Smooth muscle cell (in vitro differentiated cells): ENCODE measurements around the gene ARHGDIB. TPM values are rescaled to one million over a fixed set of nuclear protein-coding genes. Genes with fewer than 3 reads are reported as not detected.

Experiments used
- DNase-seq: peaks from one replicate; lab custom pipeline; 2025; ENCODE audit not compliant: unreplicated experiment; lab: John Stamatoyannopoulos, UW
- H2AFZ ChIP-seq: fragments of 200-600 bp; sonication (generic); 2 replicates; pipeline ENCODE4 v1.6.0; 2016; ENCODE audit warnings: antibody characterized with exemption, low read depth, mild to moderate bottlenecking
- H3F3A ChIP-seq: fragments of 200-600 bp; sonication (generic); 2 replicates; pipeline ENCODE4 v1.6.0; 2017; ENCODE audit warnings: antibody characterized with exemption, low read depth
- H3K27ac ChIP-seq: fragments of 200-600 bp; sonication (generic); 2 replicates; pipeline ENCODE4 v1.5.1; 2016; ENCODE audit warnings: low read depth, mild to moderate bottlenecking
- H3K27me3 ChIP-seq: fragments of 200-600 bp; sonication (generic); 2 replicates; pipeline ENCODE4 v1.6.1; 2016; ENCODE audit warnings: low read depth, mild to moderate bottlenecking
- H3K36me3 ChIP-seq: fragments of 200-600 bp; sonication (generic); 2 replicates; pipeline ENCODE4 v1.5.1; 2016; ENCODE audit warnings: low read depth
- H3K4me1 ChIP-seq: fragments of 200-600 bp; sonication (generic); 2 replicates; pipeline ENCODE4 v1.5.1; 2016; ENCODE audit warnings: low read depth
- H3K4me2 ChIP-seq: fragments of 200-600 bp; sonication (generic); 2 replicates; pipeline ENCODE4 v1.6.0; 2016; ENCODE audit warnings: mild to moderate bottlenecking
- H3K4me3 ChIP-seq: fragments of 200-600 bp; sonication (generic); 2 replicates; pipeline ENCODE4 v1.5.1; 2016; ENCODE audit warnings: mild to moderate bottlenecking
- H3K79me2 ChIP-seq: fragments of 200-600 bp; sonication (generic); 2 replicates; pipeline ENCODE4 v1.6.0; 2016; ENCODE audit warnings: low read depth, mild to moderate bottlenecking
- H3K9ac ChIP-seq: fragments of 200-600 bp; sonication (generic); 2 replicates; pipeline ENCODE4 v1.6.0; 2016; ENCODE audit warnings: low read depth
- H3K9me3 ChIP-seq: fragments of 200-600 bp; sonication (generic); replicated peaks from 2 replicates; pipeline ENCODE4 v1.5.1; 2016; ENCODE audit warnings: low read depth
- H4K20me1 ChIP-seq: fragments of 200-600 bp; sonication (generic); 2 replicates; pipeline ENCODE4 v1.6.0; 2016; ENCODE audit warnings: low read depth
- WGBS: methylation state at CpG from one replicate; pipeline ENCODE4 v1.1.7; 2016; ENCODE audit warnings: low lambda C conversion rate; 5-methylcytosine and 5-hydroxymethylcytosine counted together
- polyA plus RNA-seq: library from polyadenylated mRNA; unstranded; fragments of >200 nt; fragmentation: Nextera tagmentation; extraction: Ambion mirVana; gene quantifications from 2 replicates; pipeline ENCODE4 v1.2.1, GENCODE V29; 2016
- total RNA-seq: library from RNA; depleted of rRNA; stranded (reverse); fragments of >200 nt; gene quantifications from 2 replicates; pipeline ENCODE4 v1.2.3, GENCODE V29; 2014
- TF ChIP-seq, protein P1 (sequence below): fragments of 200-600 bp; sonication (generic); IDR thresholded peaks from 2 replicates; pipeline ENCODE4 v1.5.1; 2017; ENCODE audit warnings: borderline replicate concordance, mild to moderate bottlenecking, antibody characterized with exemption; ENCODE audit not compliant: insufficient read depth, poor library complexity, severe bottlenecking

The ARHGDIB gene
- total and polyA plus RNA-seq, 2 experiments from 2014 or later: 35.8 to 36.4 TPM

DNA sequence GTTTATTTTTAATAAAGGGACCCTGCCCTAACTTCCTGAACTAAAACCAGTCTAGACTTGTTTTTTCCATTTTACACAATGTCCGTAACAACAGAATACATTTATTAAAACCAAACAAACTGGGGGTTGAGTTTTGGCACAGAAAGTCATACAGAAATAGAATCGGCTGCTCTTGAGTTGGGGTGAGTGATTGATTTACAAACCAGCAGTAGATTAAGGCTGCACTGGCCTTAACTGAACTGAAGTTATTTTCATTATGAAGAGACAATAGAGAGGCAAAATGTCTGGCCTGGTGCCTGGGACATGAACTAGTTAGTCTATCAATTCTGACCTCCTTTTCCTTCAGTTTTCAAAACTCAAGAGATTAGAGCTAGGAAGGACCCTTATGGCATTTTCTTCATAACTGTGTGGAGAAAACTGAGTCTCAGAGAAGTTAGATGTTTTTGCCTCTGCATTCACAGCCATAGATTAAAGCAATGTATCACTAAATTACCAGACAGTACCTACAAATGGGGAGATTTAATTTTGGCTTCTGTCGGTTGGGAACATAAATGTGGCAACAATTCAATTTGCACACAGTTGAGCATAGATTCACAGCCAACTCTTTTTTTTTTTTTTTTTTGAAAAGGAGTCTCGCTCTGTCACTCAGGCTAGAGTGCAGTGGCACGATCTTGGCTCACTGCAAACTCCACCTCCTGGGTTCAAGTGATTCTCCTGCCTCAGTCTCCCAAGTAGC is 56.0 kb downstream of the ARHGDIB start:
- Histone ChIP-seq H3K36me3 (no peaks in the 10 kb centered on the region), H4K20me1 (no peaks in the 10 kb centered on the region), H3K27ac (no peak overlapping the region), H3K4me3 (no peak overlapping the region), H3K9ac (no peak overlapping the region), H3K27me3 (no peaks in the 10 kb centered on the region), H3F3A (no peaks in the 10 kb centered on the region), H3K4me1 (peaks cover 5% of the 10 kb centered on the region), H3K4me2 (no peak overlapping the region), H2AFZ (peak overlapping the region; percentile 2), H3K79me2 (no peaks in the 10 kb centered on the region), H3K9me3 (no peaks in the 10 kb centered on the region)
- 85% methylated on average over 5 of the region's 5 CpGs for WGBS
- TF ChIP-seq, protein P1, sequence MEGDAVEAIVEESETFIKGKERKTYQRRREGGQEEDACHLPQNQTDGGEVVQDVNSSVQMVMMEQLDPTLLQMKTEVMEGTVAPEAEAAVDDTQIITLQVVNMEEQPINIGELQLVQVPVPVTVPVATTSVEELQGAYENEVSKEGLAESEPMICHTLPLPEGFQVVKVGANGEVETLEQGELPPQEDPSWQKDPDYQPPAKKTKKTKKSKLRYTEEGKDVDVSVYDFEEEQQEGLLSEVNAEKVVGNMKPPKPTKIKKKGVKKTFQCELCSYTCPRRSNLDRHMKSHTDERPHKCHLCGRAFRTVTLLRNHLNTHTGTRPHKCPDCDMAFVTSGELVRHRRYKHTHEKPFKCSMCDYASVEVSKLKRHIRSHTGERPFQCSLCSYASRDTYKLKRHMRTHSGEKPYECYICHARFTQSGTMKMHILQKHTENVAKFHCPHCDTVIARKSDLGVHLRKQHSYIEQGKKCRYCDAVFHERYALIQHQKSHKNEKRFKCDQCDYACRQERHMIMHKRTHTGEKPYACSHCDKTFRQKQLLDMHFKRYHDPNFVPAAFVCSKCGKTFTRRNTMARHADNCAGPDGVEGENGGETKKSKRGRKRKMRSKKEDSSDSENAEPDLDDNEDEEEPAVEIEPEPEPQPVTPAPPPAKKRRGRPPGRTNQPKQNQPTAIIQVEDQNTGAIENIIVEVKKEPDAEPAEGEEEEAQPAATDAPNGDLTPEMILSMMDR: no peak
- DNase-seq: no peak

DNA sequence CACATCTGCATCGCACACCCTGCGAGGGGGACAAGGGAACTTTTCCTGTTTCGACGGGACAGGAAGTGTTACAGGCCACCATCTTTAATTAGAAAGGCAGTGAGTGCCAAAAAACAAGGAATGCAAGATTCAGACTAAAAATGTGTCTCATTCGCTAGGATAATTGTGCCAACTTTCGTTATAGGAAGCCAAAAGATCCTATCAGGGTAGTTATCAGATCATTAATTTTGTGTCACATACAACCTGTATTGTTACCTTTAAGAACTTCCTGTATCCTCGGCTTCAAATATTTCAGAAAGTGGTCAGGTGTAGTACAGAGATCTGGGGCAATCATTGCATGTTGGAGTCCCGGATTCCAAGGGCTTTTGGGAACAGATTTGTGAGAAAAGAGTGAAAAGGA is 56.5 kb downstream of the ARHGDIB start:
- no peak for DNase-seq
- H4K20me1 ChIP-seq: no peaks in the 10 kb centered on the region
- peaks cover 5% of the 10 kb centered on the region for H3K4me1 ChIP-seq
- no peaks in the 10 kb centered on the region for H3F3A ChIP-seq
- no peaks in the 10 kb centered on the region for H3K27me3 ChIP-seq
- no peak overlapping the region for H3K4me2 ChIP-seq
- no peak overlapping the region for H3K9ac ChIP-seq
- WGBS: 95% methylated on average over 8 of the region's 8 CpGs
- H3K79me2 ChIP-seq: no peaks in the 10 kb centered on the region
- H2AFZ ChIP-seq: no peak overlapping the region
- H3K36me3 ChIP-seq: no peaks in the 10 kb centered on the region
- TF ChIP-seq, protein P1: no peak
- no peak overlapping the region for H3K4me3 ChIP-seq
- H3K27ac ChIP-seq: no peak overlapping the region
- H3K9me3 ChIP-seq: no peaks in the 10 kb centered on the region

DNA sequence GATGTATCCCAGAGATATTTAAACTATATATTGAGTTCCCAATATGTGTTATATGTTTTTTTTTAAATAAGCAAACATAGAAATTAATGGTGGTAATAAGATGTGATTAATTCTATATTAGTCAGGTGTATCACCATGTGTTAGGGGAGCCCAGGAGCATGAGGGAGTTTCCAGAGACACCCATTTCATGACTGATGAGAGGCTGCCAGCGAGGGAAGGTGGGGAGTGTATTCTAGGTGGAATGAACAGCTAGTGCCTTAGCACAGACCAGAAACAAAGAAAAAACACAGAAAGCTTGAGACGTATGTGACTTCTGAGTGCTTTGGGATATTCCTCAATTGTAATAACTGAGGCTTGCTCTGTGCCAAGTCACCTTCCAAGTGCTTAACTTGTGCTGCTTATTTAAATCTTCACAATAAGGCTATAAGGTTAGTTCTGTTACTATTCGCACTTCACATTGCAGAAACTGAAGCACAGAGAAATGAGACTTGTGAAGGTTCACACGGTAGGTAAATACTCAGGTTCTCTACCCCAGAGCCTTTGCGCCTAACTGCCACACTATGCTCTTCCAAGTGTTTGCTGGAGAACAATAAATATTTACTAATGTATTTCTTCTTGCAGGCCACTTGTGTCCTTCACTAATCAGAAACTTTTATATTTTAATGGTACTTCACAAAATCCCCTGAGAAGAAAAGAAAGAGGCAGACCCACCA is 57.9 kb downstream of the ARHGDIB start:
- Histone ChIP-seq H3K4me3 (no peak overlapping the region), H4K20me1 (no peaks in the 10 kb centered on the region), H3K79me2 (no peaks in the 10 kb centered on the region), H3K27ac (peak overlapping the region; percentile 38), H3K9me3 (no peaks in the 10 kb centered on the region), H3K27me3 (no peaks in the 10 kb centered on the region), H3K36me3 (no peaks in the 10 kb centered on the region), H2AFZ (no peak overlapping the region), H3K4me1 (peaks cover 5% of the 10 kb centered on the region), H3K4me2 (no peak overlapping the region), H3K9ac (no peak overlapping the region), H3F3A (peaks cover 8% of the 10 kb centered on the region)
- TF ChIP-seq, protein P1: no peak
- no peak for DNase-seq
- 98% methylated on average over 5 of the region's 5 CpGs for WGBS
